Muscle of leg (tissue), 11 donors: ENCODE measurements around the gene PEX7. TPM values are rescaled to one million over a fixed set of nuclear protein-coding genes. Genes with fewer than 3 reads are reported as not detected.
"Not testable (repeated sequence)": the region's sequence is repeated elsewhere in the genome, so short reads cannot be mapped to it uniquely, and the experiment has no call there.

ENCODE experiments used
- DNase-seq: peaks from one replicate; pipeline ENCODE4 v3.0.0; 2013
- H3K27ac ChIP-seq: one replicate; pipeline ENCODE4 v1.5.1; 2013; ENCODE audit warnings: mild to moderate bottlenecking, low read length, control low read depth
- H3K27me3 ChIP-seq: one replicate; pipeline ENCODE4 v1.6.1; 2013; ENCODE audit warnings: low read length; ENCODE audit not compliant: control insufficient read depth, insufficient read depth
- H3K36me3 ChIP-seq: one replicate; pipeline ENCODE4 v1.6.1; 2013; ENCODE audit warnings: low read length; ENCODE audit not compliant: control insufficient read depth, insufficient read depth
- H3K4me1 ChIP-seq: one replicate; pipeline ENCODE4 v1.6.1; 2013; ENCODE audit warnings: low read length; ENCODE audit not compliant: control insufficient read depth, insufficient read depth
- H3K4me3 ChIP-seq: one replicate; pipeline ENCODE4 v1.5.1; 2013; ENCODE audit warnings: low read length, control low read depth
- H3K9me3 ChIP-seq: replicated peaks from 2 replicates; pipeline ENCODE4 v1.6.1; 2013; ENCODE audit warnings: low read depth, low read length; ENCODE audit not compliant: control insufficient read depth
- WGBS: methylation state at CpG from one replicate; pipeline ENCODE4 v1.1.5; 2013; ENCODE audit warnings: missing lambda C conversion rate; ENCODE audit not compliant: insufficient coverage; 5-methylcytosine and 5-hydroxymethylcytosine counted together
- polyA plus RNA-seq, 8 donors: library from polyadenylated mRNA; unstranded; fragments of 120-200 nt; gene quantifications; one replicate each; pipeline versions ENCODE4 v1.2.1 to v1.2.3, GENCODE V29; 2013; ENCODE audit warnings: inconsistent platforms in 1 of 8, low replicate concordance in 1 of 8; ENCODE audit not compliant: insufficient read length in 8 of 8, insufficient read depth in 1 of 8
- total RNA-seq: library from RNA; stranded (reverse); fragments of 120-200 nt; gene quantifications from one replicate; pipeline ENCODE4 v1.2.4, GENCODE V29; 2013

The PEX7 gene
- total and polyA plus RNA-seq, 9 donors = 6.1 to 9.4 (median 8.1) TPM

GRCh38 chr6:136782021-136782770 lies 40.2 kb upstream of the PEX7 start:
- Histone ChIP-seq H3K4me1 (no peaks in the 10 kb centered on the region), H3K9me3 (no peaks in the 10 kb centered on the region), H3K27me3 (no peaks in the 10 kb centered on the region), H3K36me3 (no peaks in the 10 kb centered on the region), H3K27ac (no peak overlapping the region), H3K4me3 (no peak overlapping the region)
- WGBS = no CpG with 5 or more reads among the region's 1 CpG
- DNase-seq = no peak

- Histone ChIP-seq H3K27ac (no peak overlapping the region), H3K9me3 (no peaks in the 10 kb centered on the region), H3K4me1 (no peaks in the 10 kb centered on the region), H3K27me3 (peaks cover 3% of the 10 kb centered on the region), H3K36me3 (no peaks in the 10 kb centered on the region), H3K4me3 (no peak overlapping the region)
- WGBS = 89% methylated on average over 6 of the region's 6 CpGs
- DNase-seq = no peak
These were observed 39.4 kb upstream of the PEX7 start for GRCh38 chr6:136783021-136783420.

GRCh38 chr6:136783495-136784270 lies 38.7 kb upstream of the PEX7 start:
- Histone ChIP-seq H3K36me3 (no peaks in the 10 kb centered on the region), H3K4me3 (no peak overlapping the region), H3K9me3 (no peaks in the 10 kb centered on the region), H3K4me1 (no peaks in the 10 kb centered on the region), H3K27ac (no peak overlapping the region), H3K27me3 (peaks cover 3% of the 10 kb centered on the region)
- peak; percentile 63 for DNase-seq
- 63% methylated on average over 5 of the region's 9 CpGs for WGBS

- no peaks in the 10 kb centered on the region for H3K9me3 ChIP-seq
- H3K36me3 ChIP-seq = no peaks in the 10 kb centered on the region
- H3K4me1 ChIP-seq = no peaks in the 10 kb centered on the region
- H3K4me3 ChIP-seq = peak overlapping the region; percentile 18
- WGBS = 33% methylated on average over 1 of the region's 8 CpGs
- no peak overlapping the region for H3K27ac ChIP-seq
- no peak for DNase-seq
- peaks cover 8% of the 10 kb centered on the region for H3K27me3 ChIP-seq
These were observed 38.1 kb upstream of the PEX7 start for GRCh38 chr6:136784271-136784664.

- H3K36me3 ChIP-seq = no peaks in the 10 kb centered on the region
- peaks cover 9% of the 10 kb centered on the region for H3K27me3 ChIP-seq
- no peaks in the 10 kb centered on the region for H3K4me1 ChIP-seq
- H3K4me3 ChIP-seq = no peak overlapping the region
- no peak overlapping the region for H3K27ac ChIP-seq
- 84% methylated on average over 3 of the region's 10 CpGs for WGBS
- no peaks in the 10 kb centered on the region for H3K9me3 ChIP-seq
- peak; percentile 68 for DNase-seq
These were observed 37.3 kb upstream of the PEX7 start for GRCh38 chr6:136784910-136785746.

GRCh38 chr6:136786658-136787057 lies 35.7 kb upstream of the PEX7 start:
- Histone ChIP-seq H3K4me1 (peaks cover 5% of the 10 kb centered on the region), H3K9me3 (no peaks in the 10 kb centered on the region)

GRCh38 chr6:136787726-136788068 lies 34.7 kb upstream of the PEX7 start:
- no peak overlapping the region for H3K4me3 ChIP-seq
- H3K9me3 ChIP-seq = no peaks in the 10 kb centered on the region
- H3K27me3 ChIP-seq = peaks cover 19% of the 10 kb centered on the region
- WGBS = no CpG with 5 or more reads among the region's 4 CpGs
- peaks cover 7% of the 10 kb centered on the region for H3K4me1 ChIP-seq
- no peaks in the 10 kb centered on the region for H3K36me3 ChIP-seq
- no peak for DNase-seq
- H3K27ac ChIP-seq = no peak overlapping the region

More at GRCh38 chr6:136786658-136787057, 35.7 kb upstream of the PEX7 start:
- Histone ChIP-seq H3K27ac (no peak overlapping the region), H3K4me3 (no peak overlapping the region), H3K27me3 (peaks cover 14% of the 10 kb centered on the region), H3K36me3 (no peaks in the 10 kb centered on the region)
- DNase-seq = no peak
- WGBS = 80% methylated on average over 2 of the region's 6 CpGs

GRCh38 chr6:136788069-136788902 lies 34.1 kb upstream of the PEX7 start:
- H3K4me1 ChIP-seq = peaks cover 9% of the 10 kb centered on the region
- H3K27ac ChIP-seq = no peak overlapping the region
- H3K4me3 ChIP-seq = no peak overlapping the region
- no peaks in the 10 kb centered on the region for H3K36me3 ChIP-seq
- no peak for DNase-seq
- no peaks in the 10 kb centered on the region for H3K9me3 ChIP-seq
- WGBS = no CpG with 5 or more reads among the region's 7 CpGs
- H3K27me3 ChIP-seq = peaks cover 21% of the 10 kb centered on the region

- H3K9me3 ChIP-seq, H3K4me3 ChIP-seq, H3K4me1 ChIP-seq, H3K27ac ChIP-seq, H3K36me3 ChIP-seq, DNase-seq: not testable (repeated sequence)
- no CpG with 5 or more reads among the region's 3 CpGs for WGBS
- H3K27me3 ChIP-seq = peaks cover 24% of the 10 kb centered on the region
These were observed 33.0 kb upstream of the PEX7 start for GRCh38 chr6:136789440-136789839.
